ENCODE measurements around the gene RTN4IP1. TPM values are rescaled to one million over a fixed set of nuclear protein-coding genes. Genes with fewer than 3 reads are reported as not detected.

RTN4IP1 gene
- total RNA-seq, 1 experiment from 2014 or later = 11.2 TPM

GRCh38 chr6:106643061-106643460 lies 13.8 kb upstream of the RTN4IP1 start:
- DNase-seq = no peak
- Histone ChIP-seq H3K9me3 (no peaks in the 10 kb centered on the region), H3K4me3 (ENCODE audit: low read depth, low read length) (no peak overlapping the region), H3K27me3 (replicated peaks; ENCODE audit: control insufficient read depth, insufficient read depth, low read length) (no peaks in the 10 kb centered on the region), H3K4me1 (no peaks in the 10 kb centered on the region), H3K36me3 (ENCODE audit: control insufficient read depth, insufficient read depth, low read length) (no peaks in the 10 kb centered on the region)
- Mint-ChIP-seq H3K9me3 (ENCODE audit: unreplicated experiment) (no peaks in the 10 kb centered on the region), H3K27ac (ENCODE audit: unreplicated experiment) (no peak overlapping the region), H3K36me3 (ENCODE audit: insufficient read depth, unreplicated experiment) (peaks cover 51% of the 10 kb centered on the region), H3K4me1 (ENCODE audit: low read depth, unreplicated experiment) (peaks cover 7% of the 10 kb centered on the region), H3K27me3 (ENCODE audit: insufficient read depth, unreplicated experiment) (no peaks in the 10 kb centered on the region), H3K4me3 (ENCODE audit: unreplicated experiment) (no peak overlapping the region)
- POLR2A ChIA-PET = no interaction called here
- intact Hi-C loops (cut with micrococcal nuclease; ENCODE audit: unreplicated experiment) = no loop called here
- TF ChIP-seq, protein P1, sequence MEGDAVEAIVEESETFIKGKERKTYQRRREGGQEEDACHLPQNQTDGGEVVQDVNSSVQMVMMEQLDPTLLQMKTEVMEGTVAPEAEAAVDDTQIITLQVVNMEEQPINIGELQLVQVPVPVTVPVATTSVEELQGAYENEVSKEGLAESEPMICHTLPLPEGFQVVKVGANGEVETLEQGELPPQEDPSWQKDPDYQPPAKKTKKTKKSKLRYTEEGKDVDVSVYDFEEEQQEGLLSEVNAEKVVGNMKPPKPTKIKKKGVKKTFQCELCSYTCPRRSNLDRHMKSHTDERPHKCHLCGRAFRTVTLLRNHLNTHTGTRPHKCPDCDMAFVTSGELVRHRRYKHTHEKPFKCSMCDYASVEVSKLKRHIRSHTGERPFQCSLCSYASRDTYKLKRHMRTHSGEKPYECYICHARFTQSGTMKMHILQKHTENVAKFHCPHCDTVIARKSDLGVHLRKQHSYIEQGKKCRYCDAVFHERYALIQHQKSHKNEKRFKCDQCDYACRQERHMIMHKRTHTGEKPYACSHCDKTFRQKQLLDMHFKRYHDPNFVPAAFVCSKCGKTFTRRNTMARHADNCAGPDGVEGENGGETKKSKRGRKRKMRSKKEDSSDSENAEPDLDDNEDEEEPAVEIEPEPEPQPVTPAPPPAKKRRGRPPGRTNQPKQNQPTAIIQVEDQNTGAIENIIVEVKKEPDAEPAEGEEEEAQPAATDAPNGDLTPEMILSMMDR (IDR thresholded peaks at IDR 0.05; ENCODE audit: insufficient read depth in 1 of 2, low read depth in 1 of 2, low read length in 1 of 2, severe bottlenecking in 1 of 2, unreplicated experiment in 1 of 2) = no peak
- CTCF ChIA-PET = no interaction called here
- no TSS peak for BruUV-seq (replicated peaks)

- no peak overlapping the region for H3K27ac Mint-ChIP-seq (ENCODE audit: unreplicated experiment)
Measured at GRCh38 chr6:106642476-106642875, 13.2 kb upstream of the RTN4IP1 start.

DNA sequence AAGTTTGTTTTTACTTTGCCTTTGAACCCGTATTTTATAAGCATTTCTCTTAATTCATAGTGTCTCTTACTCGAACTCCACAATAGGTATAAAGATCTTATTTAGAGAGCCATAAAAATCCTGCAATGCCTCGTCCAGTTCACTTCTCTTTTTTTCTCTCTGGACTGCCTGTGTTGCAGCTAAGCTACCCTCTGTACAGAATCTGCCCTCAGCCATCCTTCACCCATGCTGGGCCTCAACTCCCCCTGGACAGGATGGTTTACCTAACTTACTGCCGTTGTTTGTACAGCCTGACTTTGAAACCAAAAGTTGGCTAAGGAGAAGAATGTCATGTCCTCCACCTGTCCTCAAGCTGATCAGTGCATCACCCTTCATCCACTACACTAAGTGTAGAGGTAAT lies 10.5 kb upstream of the RTN4IP1 start:
- H3K27me3 ChIP-seq (replicated peaks; ENCODE audit: control insufficient read depth, insufficient read depth, low read length) = no peaks in the 10 kb centered on the region
- H3K4me1 Mint-ChIP-seq (ENCODE audit: low read depth, unreplicated experiment) = peaks cover 7% of the 10 kb centered on the region
- no peaks in the 10 kb centered on the region for H3K9me3 Mint-ChIP-seq (ENCODE audit: unreplicated experiment)
- H3K27ac Mint-ChIP-seq (ENCODE audit: unreplicated experiment) = no peak overlapping the region
- peaks cover 26% of the 10 kb centered on the region for H3K36me3 Mint-ChIP-seq (ENCODE audit: insufficient read depth, unreplicated experiment)
- intact Hi-C loops (cut with micrococcal nuclease; ENCODE audit: unreplicated experiment) = no loop called here
- H3K9me3 ChIP-seq = no peaks in the 10 kb centered on the region
- TF ChIP-seq, protein P1 (IDR thresholded peaks at IDR 0.05; ENCODE audit: insufficient read depth in 1 of 2, low read depth in 1 of 2, low read length in 1 of 2, severe bottlenecking in 1 of 2, unreplicated experiment in 1 of 2) = no peak
- ChIA-PET POLR2A (no interaction called here), CTCF (no interaction called here)
- no peak for DNase-seq
- no peak overlapping the region for H3K4me3 Mint-ChIP-seq (ENCODE audit: unreplicated experiment)
- no peak overlapping the region for H3K4me3 ChIP-seq (ENCODE audit: low read depth, low read length)
- H3K27me3 Mint-ChIP-seq (ENCODE audit: insufficient read depth, unreplicated experiment) = no peaks in the 10 kb centered on the region
- H3K4me1 ChIP-seq = no peaks in the 10 kb centered on the region
- BruUV-seq (replicated peaks) = no TSS peak
- no peaks in the 10 kb centered on the region; the same call in 1 of the 2 replicates for H3K36me3 ChIP-seq (ENCODE audit: control insufficient read depth, insufficient read depth, low read length)

More at GRCh38 chr6:106642476-106642875, 13.2 kb upstream of the RTN4IP1 start:
- peaks cover 7% of the 10 kb centered on the region for H3K4me1 Mint-ChIP-seq (ENCODE audit: low read depth, unreplicated experiment)
- no peaks in the 10 kb centered on the region; the same call in 1 of the 2 replicates for H3K36me3 ChIP-seq (ENCODE audit: control insufficient read depth, insufficient read depth, low read length)
- H3K4me3 ChIP-seq (ENCODE audit: low read depth, low read length) = no peak overlapping the region
- no peaks in the 10 kb centered on the region for H3K9me3 Mint-ChIP-seq (ENCODE audit: unreplicated experiment)
- no peaks in the 10 kb centered on the region for H3K9me3 ChIP-seq
- no peak overlapping the region for H3K4me3 Mint-ChIP-seq (ENCODE audit: unreplicated experiment)
- H3K4me1 ChIP-seq = no peaks in the 10 kb centered on the region
- H3K27me3 ChIP-seq (replicated peaks; ENCODE audit: control insufficient read depth, insufficient read depth, low read length) = no peaks in the 10 kb centered on the region
- no peak for DNase-seq
- CTCF ChIA-PET = interaction anchor here (0.8 kb wide), 1 partner anchor 33 kb away, joined by 3 read pairs; no protein-coding TSS in a partner anchor
- no peaks in the 10 kb centered on the region for H3K27me3 Mint-ChIP-seq (ENCODE audit: insufficient read depth, unreplicated experiment)
- POLR2A ChIA-PET = no interaction called here
- BruUV-seq (replicated peaks) = no TSS peak
- peaks cover 45% of the 10 kb centered on the region for H3K36me3 Mint-ChIP-seq (ENCODE audit: insufficient read depth, unreplicated experiment)
- TF ChIP-seq, protein P1 (IDR thresholded peaks at IDR 0.05; ENCODE audit: insufficient read depth in 1 of 2, low read depth in 1 of 2, low read length in 1 of 2, severe bottlenecking in 1 of 2, unreplicated experiment in 1 of 2) = no peak
- intact Hi-C loops (cut with micrococcal nuclease; ENCODE audit: unreplicated experiment) = no loop called here
